C4-2B (cell line): ENCODE results near the gene DMPK.

Source experiments
- H3K27ac ChIP-seq: fragments of 450-650 bp; 2 replicates; pipeline ENCODE4 v1.5.1; 2017
- CTCF ChIP-seq: fragments of 450-650 bp; conservative IDR thresholded peaks from 2 replicates; pipeline ENCODE4 v1.5.1; 2017; ENCODE audit warnings: mild to moderate bottlenecking
- ZFX ChIP-seq: fragments of 450-650 bp; IDR thresholded peaks from 2 replicates; pipeline ENCODE4 v1.6.1; 2017

Gene DMPK

GRCh38 chr19:45814166-45814780 lies 32.0 kb upstream of the DMPK start:
- TF ChIP-seq ZFX (no peak), CTCF (no peak)
- H3K27ac ChIP-seq = no peak overlapping the region

- no peak for TF ChIP-seq CTCF
- TF ChIP-seq ZFX = no peak
- H3K27ac ChIP-seq = no peak overlapping the region
Measured at GRCh38 chr19:45812297-45812696, 30.0 kb upstream of the DMPK start.

GRCh38 chr19:45809643-45810159 lies 27.4 kb upstream of the DMPK start:
- TF ChIP-seq ZFX (no peak), CTCF (no peak)
- no peak overlapping the region for H3K27ac ChIP-seq

- H3K27ac ChIP-seq = no peak overlapping the region
- TF ChIP-seq ZFX = no peak
- TF ChIP-seq CTCF = no peak
Measured at GRCh38 chr19:45805719-45806118, 23.4 kb upstream of the DMPK start.

- TF ChIP-seq ZFX = no peak
- no peak for TF ChIP-seq CTCF
Measured at GRCh38 chr19:45804959-45805230, 22.6 kb upstream of the DMPK start.

GRCh38 chr19:45804140-45804958 lies 22.1 kb upstream of the DMPK start:
- TF ChIP-seq CTCF = no peak
- TF ChIP-seq ZFX = no peak
- H3K27ac ChIP-seq = no peak overlapping the region

More at GRCh38 chr19:45804959-45805230, 22.6 kb upstream of the DMPK start:
- no peak overlapping the region for H3K27ac ChIP-seq

GRCh38 chr19:45801603-45802175 lies 19.4 kb upstream of the DMPK start:
- H3K27ac ChIP-seq = no peak overlapping the region
- TF ChIP-seq ZFX = no peak
- TF ChIP-seq CTCF = no peak
